HL-60 (cell line): ENCODE data around the gene PAAF1.

Source experiments
- DNase-seq, 2 experiments: peaks; one replicate each; pipeline ENCODE4 v3.0.0-alpha.2; 2010 to 2020; ENCODE audit warnings: low read depth in 1 of 2, low spot score in 1 of 2
- H3K27ac ChIP-seq: fragments of 250-450 bp; sonication (Bioruptor Pico); replicated peaks from 2 replicates; pipeline ENCODE4 v1.5.1; 2020; ENCODE audit warnings: mild to moderate bottlenecking, moderate library complexity
- H3K27me3 ChIP-seq: fragments of 250-450 bp; sonication (Bioruptor Pico); 2 replicates; pipeline ENCODE4 v1.5.1; 2021; ENCODE audit warnings: mild to moderate bottlenecking, moderate library complexity; ENCODE audit not compliant: insufficient read depth, poor library complexity, severe bottlenecking
- H3K4me3 ChIP-seq: replicated peaks from 2 replicates; pipeline ENCODE4 v1.5.1; 2011; ENCODE audit warnings: mild to moderate bottlenecking, control low read depth, low read length; ENCODE audit not compliant: insufficient read depth
- GABPA ChIP-seq: IDR thresholded peaks from 2 replicates; pipeline ENCODE4 v1.6.1; 2012; ENCODE audit warnings: low read depth
- POLR2AphosphoS5 ChIP-seq: IDR thresholded peaks from 2 replicates; pipeline ENCODE4 v1.6.1; 2012; ENCODE audit warnings: low read depth
- SPI1 ChIP-seq: IDR thresholded peaks from 2 replicates; pipeline ENCODE4 v1.6.1; 2012; ENCODE audit warnings: low read depth, mild to moderate bottlenecking, borderline replicate concordance
- TF ChIP-seq, protein P1 (sequence below): IDR thresholded peaks from one replicate; pipeline ENCODE4 v1.5.1; 2011; ENCODE audit warnings: low read length, control low read depth, inconsistent platforms; ENCODE audit not compliant: insufficient read depth
- TF ChIP-seq, protein P2 (sequence below): IDR thresholded peaks from 2 replicates; pipeline ENCODE4 v1.6.1; 2012; ENCODE audit warnings: low read depth; ENCODE audit not compliant: insufficient replicate concordance

The PAAF1 gene

DNA sequence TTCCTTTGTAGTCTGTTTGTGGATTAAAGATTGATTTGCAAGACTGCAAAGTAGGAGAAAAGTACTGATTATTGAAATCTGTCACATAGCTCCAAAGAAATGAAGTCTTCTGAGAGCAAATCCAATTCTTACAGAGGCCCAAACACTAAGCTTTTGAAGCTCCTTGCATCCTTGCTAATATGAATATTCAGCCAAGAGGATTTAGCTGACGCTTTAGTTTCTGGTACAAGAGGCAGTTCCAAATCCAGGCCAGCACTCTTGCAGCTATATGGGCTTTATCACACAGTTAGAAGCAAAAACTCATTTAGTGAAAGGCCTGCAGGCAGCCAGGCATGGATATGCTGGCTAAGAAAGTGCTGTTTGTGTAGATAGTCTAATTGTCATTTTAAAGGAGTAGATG lies 12.7 kb downstream of the PAAF1 start:
- Histone ChIP-seq H3K27ac (no peak overlapping the region), H3K27me3 (no peaks in the 10 kb centered on the region), H3K4me3 (no peak overlapping the region)
- DNase-seq = no peak
- TF ChIP-seq, protein P1, sequence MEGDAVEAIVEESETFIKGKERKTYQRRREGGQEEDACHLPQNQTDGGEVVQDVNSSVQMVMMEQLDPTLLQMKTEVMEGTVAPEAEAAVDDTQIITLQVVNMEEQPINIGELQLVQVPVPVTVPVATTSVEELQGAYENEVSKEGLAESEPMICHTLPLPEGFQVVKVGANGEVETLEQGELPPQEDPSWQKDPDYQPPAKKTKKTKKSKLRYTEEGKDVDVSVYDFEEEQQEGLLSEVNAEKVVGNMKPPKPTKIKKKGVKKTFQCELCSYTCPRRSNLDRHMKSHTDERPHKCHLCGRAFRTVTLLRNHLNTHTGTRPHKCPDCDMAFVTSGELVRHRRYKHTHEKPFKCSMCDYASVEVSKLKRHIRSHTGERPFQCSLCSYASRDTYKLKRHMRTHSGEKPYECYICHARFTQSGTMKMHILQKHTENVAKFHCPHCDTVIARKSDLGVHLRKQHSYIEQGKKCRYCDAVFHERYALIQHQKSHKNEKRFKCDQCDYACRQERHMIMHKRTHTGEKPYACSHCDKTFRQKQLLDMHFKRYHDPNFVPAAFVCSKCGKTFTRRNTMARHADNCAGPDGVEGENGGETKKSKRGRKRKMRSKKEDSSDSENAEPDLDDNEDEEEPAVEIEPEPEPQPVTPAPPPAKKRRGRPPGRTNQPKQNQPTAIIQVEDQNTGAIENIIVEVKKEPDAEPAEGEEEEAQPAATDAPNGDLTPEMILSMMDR = no peak
- TF ChIP-seq GABPA (no peak), SPI1 (no peak), POLR2AphosphoS5 (no peak)
- TF ChIP-seq, protein P2, sequence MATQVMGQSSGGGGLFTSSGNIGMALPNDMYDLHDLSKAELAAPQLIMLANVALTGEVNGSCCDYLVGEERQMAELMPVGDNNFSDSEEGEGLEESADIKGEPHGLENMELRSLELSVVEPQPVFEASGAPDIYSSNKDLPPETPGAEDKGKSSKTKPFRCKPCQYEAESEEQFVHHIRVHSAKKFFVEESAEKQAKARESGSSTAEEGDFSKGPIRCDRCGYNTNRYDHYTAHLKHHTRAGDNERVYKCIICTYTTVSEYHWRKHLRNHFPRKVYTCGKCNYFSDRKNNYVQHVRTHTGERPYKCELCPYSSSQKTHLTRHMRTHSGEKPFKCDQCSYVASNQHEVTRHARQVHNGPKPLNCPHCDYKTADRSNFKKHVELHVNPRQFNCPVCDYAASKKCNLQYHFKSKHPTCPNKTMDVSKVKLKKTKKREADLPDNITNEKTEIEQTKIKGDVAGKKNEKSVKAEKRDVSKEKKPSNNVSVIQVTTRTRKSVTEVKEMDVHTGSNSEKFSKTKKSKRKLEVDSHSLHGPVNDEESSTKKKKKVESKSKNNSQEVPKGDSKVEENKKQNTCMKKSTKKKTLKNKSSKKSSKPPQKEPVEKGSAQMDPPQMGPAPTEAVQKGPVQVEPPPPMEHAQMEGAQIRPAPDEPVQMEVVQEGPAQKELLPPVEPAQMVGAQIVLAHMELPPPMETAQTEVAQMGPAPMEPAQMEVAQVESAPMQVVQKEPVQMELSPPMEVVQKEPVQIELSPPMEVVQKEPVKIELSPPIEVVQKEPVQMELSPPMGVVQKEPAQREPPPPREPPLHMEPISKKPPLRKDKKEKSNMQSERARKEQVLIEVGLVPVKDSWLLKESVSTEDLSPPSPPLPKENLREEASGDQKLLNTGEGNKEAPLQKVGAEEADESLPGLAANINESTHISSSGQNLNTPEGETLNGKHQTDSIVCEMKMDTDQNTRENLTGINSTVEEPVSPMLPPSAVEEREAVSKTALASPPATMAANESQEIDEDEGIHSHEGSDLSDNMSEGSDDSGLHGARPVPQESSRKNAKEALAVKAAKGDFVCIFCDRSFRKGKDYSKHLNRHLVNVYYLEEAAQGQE = no peak

DNA sequence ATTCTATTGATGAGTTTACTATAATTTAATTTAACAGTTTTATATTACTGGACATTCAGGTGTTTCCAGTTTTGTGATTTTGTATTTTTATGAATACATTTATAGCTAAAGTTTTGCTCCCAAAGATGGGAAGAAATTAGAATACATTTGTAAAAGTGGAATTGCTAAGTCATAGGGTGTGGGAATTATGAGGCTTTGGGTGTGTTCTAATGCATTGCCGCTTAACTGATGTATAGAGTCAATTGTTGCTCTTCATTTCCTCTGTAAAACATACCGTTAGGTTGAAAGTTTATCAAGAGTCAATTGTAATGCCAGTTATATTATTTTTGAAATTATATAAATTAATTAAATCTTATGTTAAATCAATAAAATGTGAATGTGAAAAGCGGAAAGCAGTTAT lies 16.2 kb downstream of the PAAF1 start:
- no peak for DNase-seq
- Histone ChIP-seq H3K27me3 (no peaks in the 10 kb centered on the region), H3K4me3 (no peak overlapping the region), H3K27ac (no peak overlapping the region)
- TF ChIP-seq POLR2AphosphoS5 (no peak), SPI1 (no peak), GABPA (no peak)
- TF ChIP-seq, protein P2 = no peak
- TF ChIP-seq, protein P1 = no peak

DNA sequence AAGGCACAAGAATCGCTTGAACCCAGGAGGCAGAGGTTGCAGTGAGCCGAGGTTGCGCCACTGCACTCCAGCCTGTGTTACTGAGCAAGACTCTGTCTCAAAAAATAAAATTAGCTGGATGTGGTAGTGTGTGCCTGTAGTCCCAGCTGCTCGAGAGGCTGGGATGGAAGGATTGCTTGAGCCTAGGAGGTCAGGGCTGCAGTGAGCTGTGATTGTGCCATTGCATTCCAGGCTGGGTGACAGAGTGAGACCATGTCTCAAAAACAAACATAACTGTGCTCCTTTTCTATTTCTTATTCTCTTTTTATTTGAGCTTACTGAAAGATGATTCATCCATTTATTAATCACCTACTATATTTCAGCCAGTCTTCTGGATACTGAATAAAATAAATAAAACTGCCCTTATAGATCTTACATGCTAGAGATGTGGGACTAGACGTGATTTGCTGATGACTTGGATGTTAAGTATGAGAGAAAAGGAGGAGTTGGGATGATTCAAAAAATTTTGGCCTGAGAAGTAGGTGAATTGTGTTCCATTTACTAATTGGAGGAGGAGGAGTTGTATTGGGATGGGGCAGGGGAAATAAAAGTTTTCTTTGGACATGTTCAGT lies 18.0 kb downstream of the PAAF1 start:
- no peak for DNase-seq
- TF ChIP-seq SPI1 (no peak), POLR2AphosphoS5 (no peak), GABPA (no peak)
- TF ChIP-seq, protein P2 = no peak
- TF ChIP-seq, protein P1 = no peak
- no peaks in the 10 kb centered on the region for H3K27me3 ChIP-seq

More for the DNA sequence above, 18.0 kb downstream of the PAAF1 start:
- Histone ChIP-seq H3K4me3 (no peak overlapping the region), H3K27ac (no peak overlapping the region)
